ENCODE results near the gene RYR3. TPM values are rescaled to one million over a fixed set of nuclear protein-coding genes. Genes with fewer than 3 reads are reported as not detected.

RYR3 gene
- total RNA-seq, 1 donor from 2014 or later = 0.75 TPM

GRCh38 chr15:33860754-33861153 lies 550.0 kb downstream of the RYR3 start:
- DNase-seq (ENCODE audit: low read depth) = no peak
- TF ChIP-seq, protein P1, sequence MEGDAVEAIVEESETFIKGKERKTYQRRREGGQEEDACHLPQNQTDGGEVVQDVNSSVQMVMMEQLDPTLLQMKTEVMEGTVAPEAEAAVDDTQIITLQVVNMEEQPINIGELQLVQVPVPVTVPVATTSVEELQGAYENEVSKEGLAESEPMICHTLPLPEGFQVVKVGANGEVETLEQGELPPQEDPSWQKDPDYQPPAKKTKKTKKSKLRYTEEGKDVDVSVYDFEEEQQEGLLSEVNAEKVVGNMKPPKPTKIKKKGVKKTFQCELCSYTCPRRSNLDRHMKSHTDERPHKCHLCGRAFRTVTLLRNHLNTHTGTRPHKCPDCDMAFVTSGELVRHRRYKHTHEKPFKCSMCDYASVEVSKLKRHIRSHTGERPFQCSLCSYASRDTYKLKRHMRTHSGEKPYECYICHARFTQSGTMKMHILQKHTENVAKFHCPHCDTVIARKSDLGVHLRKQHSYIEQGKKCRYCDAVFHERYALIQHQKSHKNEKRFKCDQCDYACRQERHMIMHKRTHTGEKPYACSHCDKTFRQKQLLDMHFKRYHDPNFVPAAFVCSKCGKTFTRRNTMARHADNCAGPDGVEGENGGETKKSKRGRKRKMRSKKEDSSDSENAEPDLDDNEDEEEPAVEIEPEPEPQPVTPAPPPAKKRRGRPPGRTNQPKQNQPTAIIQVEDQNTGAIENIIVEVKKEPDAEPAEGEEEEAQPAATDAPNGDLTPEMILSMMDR (conservative IDR thresholded peaks at IDR 0.05; ENCODE audit: low read depth, low read length) = no peak
- H3K4me3 ChIP-seq (ENCODE audit: low read depth, low read length) = no peak overlapping the region

DNA sequence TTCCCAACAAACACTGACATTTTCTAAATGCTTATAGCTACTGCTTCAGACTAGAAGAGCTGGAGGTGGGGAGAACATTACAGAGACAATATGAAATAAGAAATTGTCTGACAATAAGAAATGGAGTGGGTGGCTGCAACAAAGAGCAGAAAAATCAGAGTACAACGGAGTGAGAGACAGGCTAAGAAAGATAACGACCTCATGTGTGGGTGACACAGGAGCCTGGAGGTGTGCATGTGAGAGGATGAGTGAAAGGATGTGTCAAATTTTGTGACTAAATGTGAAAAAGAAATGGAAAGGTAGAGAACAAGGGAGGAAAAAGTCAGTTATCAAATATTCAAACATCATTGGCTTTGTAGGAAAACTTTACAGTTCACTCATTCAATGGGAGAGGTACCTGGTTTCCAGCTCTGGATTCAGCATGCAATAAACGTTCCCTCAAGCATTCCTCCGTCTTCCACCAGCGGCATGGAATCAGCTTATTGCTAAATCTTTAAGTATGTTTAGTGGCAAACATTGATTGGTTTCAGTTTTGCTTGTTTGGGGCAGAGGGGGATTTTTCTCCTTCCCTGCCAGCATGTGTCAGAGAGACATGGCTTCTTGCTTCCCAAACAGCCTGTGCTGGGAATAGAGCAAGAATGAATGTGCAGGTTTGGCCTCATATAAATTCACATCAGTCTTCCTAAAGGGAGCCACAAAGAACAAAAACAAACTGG lies 553.8 kb downstream of the RYR3 start:
- no peak overlapping the region for H3K4me3 ChIP-seq (ENCODE audit: low read depth, low read length)
- TF ChIP-seq, protein P1 (conservative IDR thresholded peaks at IDR 0.05; ENCODE audit: low read depth, low read length) = no peak
- DNase-seq (ENCODE audit: low read depth) = no peak

DNA sequence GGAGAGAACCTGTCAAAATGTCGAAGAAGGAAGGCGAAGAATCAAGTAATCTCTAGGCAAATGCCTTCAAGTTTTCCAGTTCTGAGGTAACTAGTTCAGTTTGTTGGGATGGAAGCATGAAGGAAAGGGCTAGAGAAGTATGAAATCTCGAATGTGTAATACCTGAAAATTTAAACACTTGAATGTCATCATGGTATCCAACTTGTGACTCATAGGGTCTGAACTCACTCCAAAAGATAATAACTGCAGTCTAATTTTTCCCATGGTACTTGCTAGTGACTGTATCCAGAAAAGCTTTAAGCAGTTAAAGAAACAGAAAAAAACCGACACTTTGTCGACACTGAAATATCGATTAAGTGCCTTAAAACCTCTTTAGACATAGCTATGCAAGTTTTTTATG lies 554.6 kb downstream of the RYR3 start:
- no peak overlapping the region for H3K4me3 ChIP-seq (ENCODE audit: low read depth, low read length)
- DNase-seq (ENCODE audit: low read depth) = no peak
- TF ChIP-seq, protein P1 (conservative IDR thresholded peaks at IDR 0.05; ENCODE audit: low read depth, low read length) = no peak

- TF ChIP-seq, protein P1 (conservative IDR thresholded peaks at IDR 0.05; ENCODE audit: low read depth, low read length) = no peak
- no peak for DNase-seq (ENCODE audit: low read depth)
- H3K4me3 ChIP-seq (ENCODE audit: low read depth, low read length) = no peak overlapping the region
These were observed 555.5 kb downstream of the RYR3 start for GRCh38 chr15:33866101-33866737.

DNA sequence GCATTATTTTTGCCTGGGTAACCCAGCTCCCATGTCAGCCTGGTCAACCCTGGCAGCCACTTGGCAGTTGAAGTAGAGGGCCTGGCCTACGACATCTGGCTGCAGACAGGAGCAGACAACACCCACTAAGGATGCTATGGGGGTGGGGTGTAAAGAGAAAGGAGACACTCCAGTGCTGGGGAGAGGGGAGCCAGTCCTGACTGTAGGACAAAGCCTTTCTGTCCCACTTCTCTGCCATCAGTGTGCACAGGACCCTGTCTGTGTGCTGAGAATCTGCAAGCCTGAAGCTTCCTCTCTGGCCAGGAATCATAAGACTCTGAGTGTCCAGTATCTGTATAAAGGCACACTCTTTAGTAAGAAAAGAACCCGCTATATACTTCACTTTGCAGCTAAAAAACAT lies 561.2 kb downstream of the RYR3 start:
- no peak overlapping the region for H3K4me3 ChIP-seq (ENCODE audit: low read depth, low read length)
- DNase-seq (ENCODE audit: low read depth) = no peak
- TF ChIP-seq, protein P1 (conservative IDR thresholded peaks at IDR 0.05; ENCODE audit: low read depth, low read length) = no peak

- no peak for DNase-seq (ENCODE audit: low read depth)
- no peak overlapping the region for H3K4me3 ChIP-seq (ENCODE audit: low read depth, low read length)
- TF ChIP-seq, protein P1 (conservative IDR thresholded peaks at IDR 0.05; ENCODE audit: low read depth, low read length) = no peak
These were observed 561.8 kb downstream of the RYR3 start for GRCh38 chr15:33872416-33873106.

Measured in epithelial cell of proximal tubule (primary cell).